Measurements from ENCODE around the gene GRIN1.
"Not testable (repeated sequence)": the region's sequence is repeated elsewhere in the genome, so short reads cannot be mapped to it uniquely, and the experiment has no call there.

Gene GRIN1

GRCh38 chr9:137127301-137128157 is 11.4 kb upstream of the GRIN1 start:
- DNase-seq (ENCODE audit: low read depth in 1 of 2, low spot score in 1 of 2) = no peak

GRCh38 chr9:137128158-137128861 is 10.6 kb upstream of the GRIN1 start:
- DNase-seq (ENCODE audit: low read depth in 1 of 2, low spot score in 1 of 2) = no peak

GRCh38 chr9:137128862-137129455 is 10.0 kb upstream of the GRIN1 start:
- DNase-seq (ENCODE audit: low read depth in 1 of 2, low spot score in 1 of 2) = no peak

GRCh38 chr9:137129456-137130175 is 9.3 kb upstream of the GRIN1 start:
- DNase-seq (ENCODE audit: low read depth in 1 of 2, low spot score in 1 of 2) = peak; percentile 78 to 85

DNA sequence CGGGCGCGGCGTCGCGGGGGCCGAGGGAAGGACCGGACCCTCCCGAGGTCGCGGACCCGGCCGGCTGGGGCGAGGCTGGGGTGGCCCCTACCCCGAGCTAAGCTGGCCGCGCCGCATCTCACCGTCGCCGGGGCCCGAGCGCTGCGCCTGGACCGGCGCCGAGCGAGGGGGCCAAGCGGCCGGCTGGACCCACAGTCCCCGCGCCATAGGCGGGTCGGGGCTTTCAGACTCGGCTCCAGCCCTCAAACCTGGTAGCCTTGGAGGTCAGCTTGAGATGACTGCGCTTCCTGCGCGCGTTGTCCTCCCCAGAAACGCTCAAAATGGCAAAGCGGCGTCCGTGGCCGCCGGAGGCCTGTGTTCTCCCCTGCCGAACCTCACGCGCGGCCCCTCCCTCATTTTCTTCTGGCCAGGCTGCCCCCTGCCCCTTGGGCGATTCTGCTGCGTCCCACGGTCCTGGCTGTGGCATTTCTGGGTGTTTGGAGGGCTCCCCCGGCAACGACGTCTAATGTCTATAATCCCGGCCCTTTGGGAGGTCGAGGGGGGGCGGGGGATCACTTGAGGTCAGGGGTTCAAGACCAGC is 8.7 kb upstream of the GRIN1 start:
- DNase-seq (ENCODE audit: low read depth in 1 of 2, low spot score in 1 of 2) = no peak

- no peak for DNase-seq (ENCODE audit: low read depth in 1 of 2, low spot score in 1 of 2)
Observed at GRCh38 chr9:137134191-137134590, 4.8 kb upstream of the GRIN1 start.

DNA sequence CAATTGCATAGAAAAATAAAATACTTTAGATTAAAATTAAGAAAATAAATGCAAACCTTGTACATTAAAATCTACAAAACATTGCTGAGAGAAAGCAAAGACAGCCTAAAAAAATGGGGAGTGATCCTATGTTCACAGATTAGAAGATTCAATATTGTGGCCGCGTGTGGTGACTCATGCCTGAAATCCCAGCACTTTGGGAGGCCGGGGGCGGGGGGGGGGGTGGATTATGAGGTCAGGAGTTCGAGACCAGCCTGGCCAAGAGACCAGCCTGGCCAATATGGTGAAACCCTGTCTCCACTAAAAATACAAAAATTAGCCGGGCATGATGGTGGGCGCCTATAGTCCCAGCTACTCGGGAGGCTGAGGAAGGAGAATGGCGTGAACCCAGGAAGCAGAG is 3.8 kb upstream of the GRIN1 start:
- not testable (repeated sequence) for DNase-seq (ENCODE audit: low read depth in 1 of 2, low spot score in 1 of 2)

DNA sequence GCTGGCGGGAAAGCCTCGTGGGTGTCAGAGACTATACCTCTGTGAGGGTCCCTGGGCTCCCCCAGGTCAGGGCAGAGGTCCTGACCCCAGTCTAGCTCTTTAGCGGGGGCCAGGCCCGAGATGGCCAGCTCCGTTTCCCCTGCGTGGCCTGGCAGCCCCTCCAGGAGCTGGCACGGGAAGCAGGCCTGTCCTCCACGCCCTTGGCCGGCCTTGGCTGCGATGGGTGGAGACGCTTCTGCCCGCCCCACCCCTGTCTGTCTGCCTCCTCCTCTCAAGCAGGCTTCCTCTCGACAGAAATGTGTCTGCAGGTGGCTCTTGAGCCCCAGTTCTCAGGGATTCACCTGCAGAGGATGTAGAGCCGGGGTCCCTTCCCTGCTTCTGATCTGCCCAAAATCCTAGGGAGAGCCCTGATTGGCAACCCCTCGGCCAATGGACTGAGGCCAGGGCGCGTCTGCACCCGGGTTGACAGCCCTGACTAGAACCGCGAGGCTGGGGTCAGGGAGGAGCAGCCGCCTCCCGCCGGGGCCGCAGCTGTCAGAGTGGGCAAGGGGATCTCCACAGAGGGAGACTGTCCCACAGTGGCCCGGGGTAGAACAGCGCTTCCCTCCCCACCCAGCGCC is 2.6 kb upstream of the GRIN1 start:
- DNase-seq (ENCODE audit: low read depth in 1 of 2, low spot score in 1 of 2) = no peak

GRCh38 chr9:137136881-137137607 is 1.9 kb upstream of the GRIN1 start:
- no peak for DNase-seq (ENCODE audit: low read depth in 1 of 2, low spot score in 1 of 2)

GRCh38 chr9:137138058-137138721 is 764 bp upstream of the GRIN1 start:
- no peak for DNase-seq (ENCODE audit: low read depth in 1 of 2, low spot score in 1 of 2)

DNA sequence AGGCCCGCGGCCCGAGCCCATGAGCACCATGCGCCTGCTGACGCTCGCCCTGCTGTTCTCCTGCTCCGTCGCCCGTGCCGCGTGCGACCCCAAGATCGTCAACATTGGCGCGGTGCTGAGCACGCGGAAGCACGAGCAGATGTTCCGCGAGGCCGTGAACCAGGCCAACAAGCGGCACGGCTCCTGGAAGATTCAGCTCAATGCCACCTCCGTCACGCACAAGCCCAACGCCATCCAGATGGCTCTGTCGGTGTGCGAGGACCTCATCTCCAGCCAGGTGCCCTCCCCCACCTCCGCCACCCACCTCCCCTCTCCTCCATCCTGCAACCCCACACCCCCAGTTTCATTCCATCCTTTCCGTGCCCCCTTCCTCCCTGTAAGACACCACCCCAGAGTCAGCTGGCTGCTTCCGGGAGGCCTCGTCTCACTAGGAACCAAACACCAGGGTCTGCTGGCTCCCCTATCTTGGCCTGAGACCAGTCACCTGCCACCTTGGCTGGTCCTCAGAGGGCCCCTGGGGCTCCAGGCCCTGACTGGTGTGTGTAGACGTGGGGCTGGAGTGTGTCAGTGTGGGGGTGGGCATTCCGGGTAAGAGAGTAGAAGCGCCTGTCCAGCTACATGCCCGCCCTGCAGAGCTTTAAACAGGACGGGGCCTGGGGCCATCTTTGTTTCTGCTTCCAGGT is 655 bp downstream of the GRIN1 start:
- no peak for DNase-seq (ENCODE audit: low read depth in 1 of 2, low spot score in 1 of 2)

DNA sequence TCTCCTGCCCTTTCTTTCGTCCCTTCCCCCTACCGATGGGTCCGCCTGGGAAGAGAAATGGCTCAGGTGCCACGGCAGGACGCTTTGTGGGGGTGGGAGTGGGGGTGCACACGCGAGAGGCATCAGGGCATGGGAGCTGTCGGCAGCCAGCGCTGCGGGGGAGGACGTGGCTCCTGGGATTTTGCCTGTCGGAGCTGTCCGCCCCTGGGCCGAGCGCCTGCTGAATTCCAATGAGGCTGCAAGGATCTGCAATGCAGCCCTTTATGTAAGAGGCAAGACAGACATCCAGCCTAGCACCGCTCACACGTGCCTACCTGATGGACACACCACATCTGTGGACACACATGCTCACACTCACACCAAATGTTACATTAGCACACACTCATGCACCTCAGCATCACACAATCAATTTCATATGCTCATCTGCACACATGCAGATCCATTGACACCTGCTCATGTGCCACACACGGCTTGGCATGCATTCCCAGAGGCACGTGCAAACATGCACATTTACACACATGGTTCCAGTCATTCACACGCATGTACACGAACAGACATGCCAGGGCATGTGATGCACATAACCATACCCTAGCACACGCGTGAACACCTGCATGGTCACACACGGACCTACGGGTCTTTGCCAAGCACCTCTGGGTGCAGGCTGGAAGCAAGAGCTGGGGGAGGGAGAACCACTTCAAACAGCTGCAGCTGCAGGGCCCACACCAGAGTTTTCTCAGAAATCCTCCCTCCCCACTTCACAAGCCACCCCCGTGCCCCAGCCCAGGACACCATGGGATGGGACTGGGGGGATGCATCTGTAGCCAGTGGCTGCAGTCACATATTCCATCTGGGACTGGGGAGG is 1.4 kb downstream of the GRIN1 start:
- DNase-seq (ENCODE audit: low read depth in 1 of 2, low spot score in 1 of 2) = no peak

- no peak for DNase-seq (ENCODE audit: low read depth in 1 of 2, low spot score in 1 of 2)
Observed at GRCh38 chr9:137141050-137141810, 2.3 kb downstream of the GRIN1 start.

DNA sequence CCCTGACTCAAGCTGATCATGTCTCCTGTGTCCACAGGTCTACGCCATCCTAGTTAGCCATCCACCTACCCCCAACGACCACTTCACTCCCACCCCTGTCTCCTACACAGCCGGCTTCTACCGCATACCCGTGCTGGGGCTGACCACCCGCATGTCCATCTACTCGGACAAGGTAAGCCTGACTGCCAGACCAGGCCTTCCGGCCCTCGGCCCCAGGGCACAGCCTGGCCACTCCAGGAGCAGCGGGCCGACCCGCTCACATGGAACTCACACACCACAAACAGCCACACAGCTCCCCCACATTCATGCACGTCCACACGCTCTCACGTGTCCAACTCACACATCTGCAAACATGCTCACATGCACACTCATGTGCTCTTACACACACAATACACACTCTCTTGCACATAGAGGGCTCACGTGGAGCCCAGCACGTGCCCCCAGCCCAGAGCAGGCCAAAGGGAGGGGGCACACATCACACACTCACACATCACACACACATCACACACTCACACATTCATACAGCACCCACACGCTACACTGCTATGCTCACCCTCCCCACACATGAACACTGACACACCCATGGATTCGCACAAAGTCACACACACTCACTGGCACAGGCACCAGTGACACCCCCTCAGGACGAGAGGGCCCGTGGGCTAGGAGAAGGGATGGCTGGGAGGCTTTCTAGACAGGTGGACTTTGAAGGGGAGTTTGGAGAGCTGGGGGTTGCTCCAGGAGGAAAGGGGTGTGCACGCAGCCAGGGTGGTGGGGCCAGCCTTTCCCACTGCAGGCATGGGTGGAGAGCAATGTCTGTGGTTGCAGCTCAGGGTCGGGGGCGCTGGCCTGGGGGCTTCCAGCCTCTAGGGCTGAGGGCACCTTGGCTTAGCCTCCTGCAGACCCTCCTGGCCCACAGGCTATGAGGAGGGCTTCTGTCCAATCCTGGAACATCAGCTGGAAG is 3.3 kb downstream of the GRIN1 start:
- DNase-seq (ENCODE audit: low read depth in 1 of 2, low spot score in 1 of 2) = no peak

DNA sequence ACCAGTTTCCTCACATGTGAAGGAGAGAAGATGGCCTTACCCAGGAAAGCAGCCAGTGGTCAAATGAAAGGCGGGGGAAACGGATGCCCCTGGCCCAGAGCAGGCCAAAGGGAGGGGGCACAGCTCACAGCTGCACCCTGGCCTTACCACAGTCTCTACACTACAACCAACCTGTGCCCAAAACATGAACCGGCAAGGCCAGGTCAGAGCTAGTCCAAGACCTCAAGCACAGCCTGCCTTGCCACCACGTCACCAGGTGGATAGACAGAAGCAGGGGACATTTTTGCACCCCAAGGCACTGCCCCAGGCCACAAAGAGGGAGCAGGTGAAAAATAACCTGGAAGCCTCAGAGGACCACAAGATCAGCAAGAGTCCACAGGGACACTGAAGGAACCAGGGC is 4.5 kb downstream of the GRIN1 start:
- no peak for DNase-seq (ENCODE audit: low read depth in 1 of 2, low spot score in 1 of 2)
